GM12872 (cell line): ENCODE results near the gene SGSH.

Experiments used
- TF ChIP-seq, protein P1 (sequence below): IDR thresholded peaks from 3 replicates; pipeline ENCODE4 v1.5.1; 2011; ENCODE audit warnings: low read depth, mild to moderate bottlenecking, low read length, moderate library complexity; ENCODE audit not compliant: insufficient read depth

Gene SGSH

DNA sequence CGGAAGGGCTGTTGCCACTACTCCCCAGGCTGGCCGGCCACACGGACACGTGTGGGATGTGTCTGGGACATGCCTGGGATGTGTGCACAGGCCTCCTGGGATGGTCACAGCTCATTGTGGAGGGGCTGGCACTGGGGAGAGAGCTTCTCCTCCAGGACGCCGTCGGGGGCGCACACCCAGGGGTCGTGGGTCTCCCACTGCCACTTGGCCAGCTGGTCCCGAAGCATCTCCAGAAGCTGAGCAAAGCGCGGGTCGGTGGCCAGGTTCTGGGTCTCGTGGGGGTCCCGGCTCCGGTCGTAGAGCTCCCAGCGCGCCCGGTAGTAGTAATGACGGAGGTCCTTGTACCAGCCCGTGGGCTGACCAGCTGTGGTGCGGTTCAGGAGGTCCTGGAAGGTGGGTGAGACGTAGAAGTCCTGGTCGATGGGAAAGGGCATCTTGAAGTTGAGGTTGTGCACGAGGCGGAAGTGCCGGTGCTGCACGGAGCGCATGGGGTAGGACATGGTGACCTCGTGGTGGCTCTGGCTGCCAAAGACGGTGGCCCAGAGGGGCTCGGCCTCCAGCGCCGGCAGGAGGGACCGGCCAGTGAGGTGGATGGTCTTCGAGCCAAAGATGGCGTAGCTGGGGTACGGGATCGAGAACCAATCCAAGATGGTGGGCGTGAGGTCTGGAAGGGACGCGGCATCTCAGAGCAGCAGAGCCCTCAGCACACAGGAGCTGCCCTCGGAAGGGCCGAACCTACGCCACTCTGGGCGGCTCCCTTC, 9.6 kb downstream of the SGSH start:
- TF ChIP-seq, protein P1, sequence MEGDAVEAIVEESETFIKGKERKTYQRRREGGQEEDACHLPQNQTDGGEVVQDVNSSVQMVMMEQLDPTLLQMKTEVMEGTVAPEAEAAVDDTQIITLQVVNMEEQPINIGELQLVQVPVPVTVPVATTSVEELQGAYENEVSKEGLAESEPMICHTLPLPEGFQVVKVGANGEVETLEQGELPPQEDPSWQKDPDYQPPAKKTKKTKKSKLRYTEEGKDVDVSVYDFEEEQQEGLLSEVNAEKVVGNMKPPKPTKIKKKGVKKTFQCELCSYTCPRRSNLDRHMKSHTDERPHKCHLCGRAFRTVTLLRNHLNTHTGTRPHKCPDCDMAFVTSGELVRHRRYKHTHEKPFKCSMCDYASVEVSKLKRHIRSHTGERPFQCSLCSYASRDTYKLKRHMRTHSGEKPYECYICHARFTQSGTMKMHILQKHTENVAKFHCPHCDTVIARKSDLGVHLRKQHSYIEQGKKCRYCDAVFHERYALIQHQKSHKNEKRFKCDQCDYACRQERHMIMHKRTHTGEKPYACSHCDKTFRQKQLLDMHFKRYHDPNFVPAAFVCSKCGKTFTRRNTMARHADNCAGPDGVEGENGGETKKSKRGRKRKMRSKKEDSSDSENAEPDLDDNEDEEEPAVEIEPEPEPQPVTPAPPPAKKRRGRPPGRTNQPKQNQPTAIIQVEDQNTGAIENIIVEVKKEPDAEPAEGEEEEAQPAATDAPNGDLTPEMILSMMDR = no peak

DNA sequence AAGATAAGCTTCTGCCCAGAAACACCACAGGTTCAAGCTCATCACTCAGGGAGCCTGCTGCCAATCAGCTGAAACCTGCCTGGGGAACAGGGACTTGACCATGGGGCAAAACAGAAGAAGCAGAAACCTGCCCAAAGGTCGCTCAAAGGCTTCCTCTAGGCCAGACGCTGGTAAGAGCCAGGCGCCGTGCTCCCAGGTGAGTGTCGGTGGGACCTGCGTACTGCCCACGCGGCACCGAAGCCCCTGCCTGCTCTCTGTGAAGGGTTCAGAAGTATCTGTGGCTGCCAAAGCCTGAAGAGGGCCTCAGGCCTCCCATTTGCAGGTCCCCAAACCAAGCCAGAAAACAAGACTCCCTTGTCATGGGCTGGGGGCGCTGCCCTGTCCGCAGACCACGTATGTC, 10.4 kb downstream of the SGSH start:
- TF ChIP-seq, protein P1 = no peak

DNA sequence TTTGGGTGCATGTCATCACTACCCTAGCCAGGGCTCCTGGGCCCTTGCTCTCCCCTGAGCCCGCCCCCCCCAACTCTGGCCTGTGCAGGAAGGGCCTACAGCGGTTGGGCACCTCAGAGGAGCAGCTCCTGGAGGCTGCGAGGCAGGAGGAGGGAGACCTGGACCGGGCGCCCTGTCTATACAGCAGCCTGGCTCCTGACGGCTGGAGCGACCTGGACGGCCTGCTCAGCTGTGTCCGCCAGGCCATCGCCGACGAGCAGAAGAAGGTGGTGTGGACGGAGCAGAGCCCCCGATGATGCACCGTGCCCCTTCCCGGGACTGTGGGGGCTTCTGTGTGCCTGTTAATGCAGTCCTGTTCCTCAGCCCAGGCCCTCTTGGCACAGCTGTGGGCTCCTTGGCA, 12.1 kb downstream of the SGSH start:
- TF ChIP-seq, protein P1 = no peak

DNA sequence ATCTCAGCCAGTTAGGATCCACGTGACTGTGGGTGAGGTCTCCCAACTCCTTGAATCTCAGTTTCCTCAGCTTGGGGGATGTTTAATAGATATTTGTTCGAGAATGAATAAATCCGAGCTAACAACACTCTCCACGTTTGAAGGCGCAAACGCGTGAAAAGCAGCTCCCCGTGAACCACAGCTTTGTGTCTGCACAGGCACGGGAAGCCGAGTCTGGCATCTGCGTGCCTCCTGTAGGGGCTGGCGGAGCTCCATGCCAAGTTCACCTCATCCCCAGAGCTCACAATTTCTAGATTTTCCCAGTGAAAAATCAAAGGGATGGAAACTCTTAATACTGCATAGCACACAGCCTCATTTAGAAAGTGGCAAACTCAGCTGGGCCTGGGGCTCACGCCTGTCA, 14.3 kb downstream of the SGSH start:
- TF ChIP-seq, protein P1 = no peak

DNA sequence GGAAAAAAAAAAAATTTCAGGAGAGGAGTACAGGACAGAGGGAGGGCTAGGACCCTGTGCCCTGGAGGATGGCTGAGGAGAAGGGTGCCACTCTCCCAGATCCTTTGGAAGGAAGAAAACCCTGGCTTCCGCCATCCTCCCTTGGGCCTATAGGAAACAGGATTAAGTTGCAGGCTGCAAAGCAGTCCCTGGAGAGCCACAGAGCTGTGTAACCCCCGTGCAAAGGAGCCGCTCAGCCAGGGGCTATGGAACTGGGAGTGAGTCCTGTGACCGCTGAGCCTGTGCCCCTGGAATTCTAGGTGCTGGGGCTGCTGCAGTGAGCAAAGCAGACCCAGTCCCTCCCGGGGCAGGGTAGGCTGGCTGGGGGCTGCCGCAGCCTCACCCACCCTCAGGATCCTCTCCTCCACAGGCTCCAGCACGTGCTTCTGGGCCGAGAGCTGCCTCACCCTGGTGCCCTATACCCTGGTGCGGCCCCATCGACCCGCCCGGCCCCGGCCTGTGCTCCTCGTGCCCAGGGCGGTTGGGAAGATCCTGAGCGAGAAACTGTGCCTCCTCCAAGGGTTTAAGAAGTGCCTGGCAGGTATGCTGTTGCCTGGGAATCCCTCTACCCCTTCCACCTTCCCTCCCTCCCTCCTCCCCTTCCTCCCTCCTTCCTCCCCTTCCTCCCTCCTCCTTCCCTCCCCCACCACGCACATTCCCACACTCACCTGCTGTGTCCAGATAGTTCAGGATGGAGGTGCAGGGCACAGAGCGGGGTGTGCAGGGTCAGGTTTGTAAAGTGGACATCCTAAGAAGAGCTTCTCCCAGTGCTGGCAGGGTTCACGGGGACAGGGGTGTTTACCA, 15.3 kb downstream of the SGSH start:
- TF ChIP-seq, protein P1 = no peak

DNA sequence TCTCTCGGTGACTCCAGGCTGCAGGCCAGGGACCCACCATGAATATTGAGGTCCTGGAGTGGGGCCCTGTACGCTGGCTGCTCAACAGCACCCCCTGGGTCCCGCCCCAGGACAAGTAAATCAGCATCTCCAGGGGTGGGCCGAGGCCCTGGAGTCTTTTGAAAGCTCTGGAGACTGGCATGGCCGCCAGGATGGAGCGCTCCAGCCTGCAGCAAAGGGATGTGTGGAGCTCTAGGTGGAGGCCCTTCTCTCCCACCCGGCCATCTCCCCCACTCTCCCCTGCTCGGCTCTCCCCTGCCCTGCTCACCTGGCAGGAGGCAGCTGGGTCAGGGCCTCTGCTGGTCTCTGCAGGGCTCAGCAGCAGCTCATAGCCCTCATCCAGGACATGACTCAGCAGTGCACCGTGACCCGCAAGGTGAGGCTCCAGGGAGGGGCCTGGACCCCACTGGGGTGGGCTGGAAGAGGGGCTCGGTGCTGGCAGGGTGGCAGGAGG, 16.6 kb downstream of the SGSH start:
- TF ChIP-seq, protein P1 = no peak

DNA sequence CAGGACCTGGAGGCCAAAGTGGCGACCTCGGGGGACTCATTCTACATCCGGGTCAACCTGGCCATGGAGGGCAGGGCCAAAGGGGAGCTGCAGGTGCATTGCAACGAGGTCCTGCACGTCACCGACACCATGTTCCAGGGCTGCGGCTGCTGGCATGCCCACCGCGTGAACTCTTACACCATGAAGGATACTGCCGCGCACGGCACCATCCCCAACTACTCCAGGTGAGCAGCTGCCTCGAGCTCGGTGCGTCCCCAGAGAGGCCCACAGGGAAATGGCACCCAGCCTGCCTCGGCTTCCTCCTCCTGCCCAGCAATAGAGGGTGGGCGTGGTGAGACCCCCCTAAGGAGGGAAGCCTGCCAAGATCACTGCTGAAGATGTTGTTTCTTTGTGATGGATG, 17.9 kb downstream of the SGSH start:
- TF ChIP-seq, protein P1 = no peak
